H1 (cell line): ENCODE measurements around the gene AGBL1. TPM values are rescaled to one million over a fixed set of nuclear protein-coding genes. Genes with fewer than 3 reads are reported as not detected.

ENCODE experiments used
- CTCF ChIA-PET: fragments of 300-600 bp; sonication (Branson Sonifier 250); formaldehyde crosslinking; loops from one replicate; lab custom pipeline; 2021; ENCODE audit not compliant: partially characterized antibody; lab: Charles Lee
- POLR2A ChIA-PET: fragments of 300-600 bp; sonication (Branson Sonifier 250); formaldehyde crosslinking; loops from one replicate; lab custom pipeline; 2021; ENCODE audit warnings: inconsistent platforms; ENCODE audit not compliant: partially characterized antibody; lab: Charles Lee
- DNase-seq, 2 experiments: peaks; one replicate each; pipeline versions ENCODE4 v3.0.0 to v3.0.0-alpha.2; 2010 to 2022; ENCODE audit warnings: low spot score in 2 of 2, low read depth in 1 of 2, mixed read lengths in 1 of 2
- FAIRE-seq: peaks from 2 replicates; lab custom pipeline; 2011; peaks lifted over from hg19 to GRCh38; lab: Jason Lieb, UNC
- H2AFZ ChIP-seq: 2 replicates; pipeline ENCODE4 v1.8.1; 2012; ENCODE audit warnings: low read length, inconsistent platforms
- H2AK5ac ChIP-seq: 2 replicates; pipeline ENCODE4 v1.6.1; 2013; ENCODE audit warnings: low read depth, low read length
- H2BK120ac ChIP-seq: replicated peaks from 2 replicates; pipeline ENCODE3; 2013; ENCODE audit warnings: low read depth, low read length, inconsistent platforms
- H2BK12ac ChIP-seq: 2 replicates; pipeline ENCODE4 v1.6.1; 2013; ENCODE audit warnings: low read depth, low read length
- H2BK15ac ChIP-seq: 2 replicates; pipeline ENCODE4 v1.6.1; 2013; ENCODE audit warnings: low read length
- H2BK20ac ChIP-seq: 2 replicates; pipeline ENCODE4 v1.6.1; 2013; ENCODE audit warnings: low read length
- H2BK5ac ChIP-seq: 2 replicates; pipeline ENCODE4 v1.6.1; 2013; ENCODE audit warnings: low read depth, low read length
- H3K14ac ChIP-seq: 2 replicates; pipeline ENCODE4 v1.6.1; 2013; ENCODE audit warnings: inconsistent platforms; ENCODE audit not compliant: insufficient read length
- H3K18ac ChIP-seq: 2 replicates; pipeline ENCODE4 v1.6.1; 2013; ENCODE audit warnings: low read length; ENCODE audit errors: extremely low read depth
- H3K23ac ChIP-seq: 2 replicates; pipeline ENCODE4 v1.6.1; 2013; ENCODE audit warnings: inconsistent platforms; ENCODE audit not compliant: insufficient read length
- H3K23me2 ChIP-seq: 2 replicates; pipeline ENCODE4 v1.6.1; 2013; ENCODE audit warnings: low read depth, low read length
- H3K27ac ChIP-seq: 2 replicates; pipeline ENCODE4 v1.6.1; 2011; ENCODE audit warnings: low read depth, low read length, inconsistent platforms
- H3K27me3 ChIP-seq, 4 experiments: replicated peaks in 1 of 4; 1 replicate in 1 of 4; 2 replicates in 3 of 4; pipeline versions ENCODE4 v1.6.1 to v1.8.1; 2011 to 2013; ENCODE audit warnings: low read length in 3 of 4, mild to moderate bottlenecking in 3 of 4, inconsistent platforms in 2 of 4, mixed read lengths in 2 of 4, moderate library complexity in 1 of 4; ENCODE audit not compliant: control insufficient read depth in 3 of 4, insufficient read depth in 3 of 4; ENCODE audit errors: extremely low read depth in 1 of 4
- H3K36me3 ChIP-seq, 4 experiments: 2 replicates each; pipeline versions ENCODE4 v1.6.1 to v1.8.1; 2011 to 2013; ENCODE audit warnings: mild to moderate bottlenecking in 4 of 4, low read length in 3 of 4, moderate library complexity in 2 of 4, control low read depth in 1 of 4, inconsistent platforms in 1 of 4; ENCODE audit not compliant: insufficient read depth in 4 of 4, control insufficient read depth in 2 of 4
- H3K4ac ChIP-seq: replicated peaks from 2 replicates; pipeline ENCODE3; 2013; ENCODE audit warnings: low read length, low read depth, mixed read lengths, inconsistent platforms; ENCODE audit not compliant: insufficient read length
- H3K4me1 ChIP-seq, 4 experiments: replicated peaks in 1 of 4; 1 replicate in 1 of 4; 2 replicates in 3 of 4; pipeline versions ENCODE4 v1.6.1 to v1.8.1; 2011 to 2013; ENCODE audit warnings: low read length in 3 of 4, inconsistent platforms in 2 of 4, mixed read lengths in 1 of 4; ENCODE audit not compliant: insufficient read depth in 4 of 4, control insufficient read depth in 3 of 4
- H3K4me2 ChIP-seq, 2 experiments: 2 replicates each; pipeline versions ENCODE4 v1.6.1 to v1.8.1; 2011 to 2013; ENCODE audit warnings: low read depth in 2 of 2, low read length in 2 of 2, control low read depth in 1 of 2, inconsistent platforms in 1 of 2, mild to moderate bottlenecking in 1 of 2; ENCODE audit not compliant: insufficient read depth in 1 of 2
- H3K4me3 ChIP-seq, 4 experiments: fragments of 200-600, 300-600 bp in 1 of 4; sonication (generic), shearing (Covaris generic), sonication (Bioruptor Twin) in 1 of 4; 2 replicates each; pipeline versions ENCODE4 v1.5.1 to v1.8.1; 2011 to 2016; ENCODE audit warnings: low read length in 4 of 4, low read depth in 3 of 4, control low read depth in 2 of 4, inconsistent platforms in 2 of 4, mild to moderate bottlenecking in 2 of 4, mixed read lengths in 1 of 4, moderate library complexity in 1 of 4; ENCODE audit not compliant: insufficient read depth in 2 of 4; ENCODE audit errors: extremely low read depth in 1 of 4
- H3K56ac ChIP-seq: replicated peaks from 2 replicates; pipeline ENCODE3; 2013; ENCODE audit warnings: low read depth, mild to moderate bottlenecking, mixed read lengths, low read length, inconsistent platforms; ENCODE audit not compliant: insufficient read length
- H3K79me1 ChIP-seq: 2 replicates; pipeline ENCODE4 v1.6.1; 2013; ENCODE audit warnings: low read depth, low read length, control low read depth
- H3K79me2 ChIP-seq, 2 experiments: 2 replicates each; pipeline versions ENCODE4 v1.6.1 to v1.8.1; 2012 to 2013; ENCODE audit warnings: low read length in 2 of 2, mild to moderate bottlenecking in 2 of 2, inconsistent platforms in 1 of 2; ENCODE audit not compliant: insufficient read depth in 2 of 2, control insufficient read depth in 1 of 2
- H3K9ac ChIP-seq, 4 experiments: replicated peaks in 1 of 4; 1 replicate in 1 of 4; 2 replicates in 3 of 4; pipeline versions ENCODE4 v1.6.1 to v1.8.1; 2011 to 2013; ENCODE audit warnings: low read depth in 3 of 4, low read length in 3 of 4, control low read depth in 2 of 4, mild to moderate bottlenecking in 2 of 4, moderate library complexity in 2 of 4, inconsistent platforms in 1 of 4; ENCODE audit errors: extremely low read depth in 1 of 4
- H3K9me3 ChIP-seq, 2 experiments: 2 replicates each; pipeline versions ENCODE4 v1.6.1 to v1.8.1; 2012 to 2013; ENCODE audit warnings: mild to moderate bottlenecking in 2 of 2, moderate library complexity in 2 of 2, control low read depth in 1 of 2, inconsistent platforms in 1 of 2, low read depth in 1 of 2, low read length in 1 of 2, mixed read lengths in 1 of 2; ENCODE audit not compliant: insufficient read depth in 2 of 2
- H4K20me1 ChIP-seq, 2 experiments: replicated peaks in 1 of 2; 2 replicates each; pipeline versions ENCODE3 to v1.8.1; 2011 to 2013; ENCODE audit warnings: inconsistent platforms in 2 of 2, low read length in 2 of 2, mild to moderate bottlenecking in 1 of 2; ENCODE audit not compliant: insufficient read depth in 2 of 2, control insufficient read depth in 1 of 2
- H4K5ac ChIP-seq: 2 replicates; pipeline ENCODE4 v1.6.1; 2013; ENCODE audit warnings: low read length, low read depth, mixed read lengths, inconsistent platforms; ENCODE audit not compliant: insufficient read length
- H4K8ac ChIP-seq: 2 replicates; pipeline ENCODE4 v1.8.0; 2013; ENCODE audit warnings: mild to moderate bottlenecking, moderate library complexity, low read length, inconsistent platforms; ENCODE audit not compliant: insufficient read depth; ENCODE audit errors: extremely low read depth
- H4K91ac ChIP-seq: replicated peaks from 2 replicates; pipeline ENCODE3; 2013; ENCODE audit warnings: low read length, mixed read lengths, inconsistent platforms; ENCODE audit not compliant: insufficient read length
- BACH1 ChIP-seq: IDR thresholded peaks from 2 replicates; pipeline ENCODE4 v1.6.1; 2012; ENCODE audit warnings: low read length, improper control_type of control experiment
- CHD1 ChIP-seq: IDR thresholded peaks from 2 replicates; pipeline ENCODE4 v1.6.1; 2012; ENCODE audit warnings: low read depth, low read length, improper control_type of control experiment
- FOSL1 ChIP-seq: IDR thresholded peaks from 2 replicates; pipeline ENCODE4 v1.6.1; 2011; ENCODE audit warnings: mild to moderate bottlenecking, low read depth, low read length, moderate library complexity; ENCODE audit not compliant: insufficient read depth
- GTF2F1 ChIP-seq: IDR thresholded peaks from 2 replicates; pipeline ENCODE4 v1.6.1; 2012; ENCODE audit warnings: low read depth, low read length, improper control_type of control experiment, borderline replicate concordance
- SP4 ChIP-seq: IDR thresholded peaks from 2 replicates; pipeline ENCODE4 v1.6.1; 2012; ENCODE audit warnings: low read length, inconsistent platforms
- TCF12 ChIP-seq: IDR thresholded peaks from 2 replicates; pipeline ENCODE4 v1.6.1; 2011; ENCODE audit warnings: low read depth, mild to moderate bottlenecking, low read length
- WGBS, 2 experiments: shearing (Covaris generic) in 1 of 2; methylation state at CpG; one replicate each; pipeline versions ENCODE4 v1.1.6 to v1.1.7; 2013 to 2015; ENCODE audit warnings: low lambda C conversion rate in 2 of 2, mixed read lengths in 2 of 2, inconsistent platforms in 1 of 2, low coverage in 1 of 2, missing lambda C conversion rate in 1 of 2; ENCODE audit not compliant: insufficient replicate concordance in 2 of 2, insufficient coverage in 1 of 2, insufficient read length in 1 of 2; ENCODE audit errors: extremely low coverage in 1 of 2, missing lambda C conversion rate in 1 of 2; 5-methylcytosine and 5-hydroxymethylcytosine counted together
- polyA plus RNA-seq, 7 experiments: library from polyadenylated mRNA; depleted of rRNA in 3 of 7; stranded (reverse) in 5 of 7; unstranded in 2 of 7; fragments of >200 nt in 5 of 7; fragments of 200-250 nt in 2 of 7; gene quantifications; 1 replicate in 5 of 7; 2 replicates in 1 of 7; 4 replicates in 1 of 7; pipeline versions ENCODE4 v1.2.1 to v1.2.3, GENCODE V29; 2011 to 2013; ENCODE audit warnings: missing spikeins in 2 of 7, mixed read lengths in 2 of 7
- total RNA-seq: library from RNA; stranded (reverse); fragmentation: NEBNext Ultra II Directional; extraction: Animal tissue kit (Norgen Biotek cat#: 25700); gene quantifications from 2 replicates; pipeline ENCODE4 v1.2.1, GENCODE V29; 2021

Gene AGBL1
- total and polyA plus RNA-seq, 2 of the 8 experiments (the other 6 are each of a cell fraction or from before 2014, with no cell fraction given), result not detected

- no peaks in the 10 kb centered on the region for H3K36me3 ChIP-seq
- no peak for TF ChIP-seq TCF12
- no peak for TF ChIP-seq BACH1
- no peak for TF ChIP-seq GTF2F1
- TF ChIP-seq SP4, result no peak
- TF ChIP-seq FOSL1, result no peak
- no peak for TF ChIP-seq CHD1
- no peaks in the 10 kb centered on the region for H3K27me3 ChIP-seq
- no peak overlapping the region for H3K4me2 ChIP-seq
- DNase-seq, result no peak
- H3K18ac ChIP-seq, result no peak overlapping the region
- peak overlapping the region; percentile 89 for H2AFZ ChIP-seq
- ChIA-PET POLR2A (no interaction called here), CTCF (interaction anchor here (0.6 to 1.8 kb wide), 3 partner anchors 13 to 87 kb away, joined by 3 to 5 read pairs (median 3); no protein-coding TSS in a partner anchor)
- H2BK15ac ChIP-seq, result no peak overlapping the region
- H4K8ac ChIP-seq, result no peak overlapping the region
- no peak overlapping the region for H3K4ac ChIP-seq
- no peak overlapping the region for H3K14ac ChIP-seq
- H3K23me2 ChIP-seq, result no peaks in the 10 kb centered on the region; the same call in 1 of the 2 replicates
- H2BK20ac ChIP-seq, result no peak overlapping the region
- H3K79me2 ChIP-seq, result no peaks in the 10 kb centered on the region
- H3K9ac ChIP-seq, result no peak overlapping the region
- no peaks in the 10 kb centered on the region for H4K20me1 ChIP-seq
- H2BK120ac ChIP-seq, result no peak overlapping the region
- H3K56ac ChIP-seq, result no peak overlapping the region
- H2BK12ac ChIP-seq, result peak overlapping the region; percentile 62; the same call in 1 of the 2 replicates
- H3K9me3 ChIP-seq, result no peaks in the 10 kb centered on the region; a peak in 1 of 4 replicates
- no peak overlapping the region for H2BK5ac ChIP-seq
- FAIRE-seq, result no peak
- no peak overlapping the region for H4K5ac ChIP-seq
- H3K23ac ChIP-seq, result no peak overlapping the region
- no peaks in the 10 kb centered on the region for H3K79me1 ChIP-seq
- H4K91ac ChIP-seq, result no peak overlapping the region
- 91% methylated on average over 8 of the region's 8 CpGs; no CpG with 5 or more reads in 1 of the 2 experiments for WGBS, 2 experiments
- H3K4me1 ChIP-seq, result no peaks in the 10 kb centered on the region
- H3K4me3 ChIP-seq, result no peak overlapping the region
- no peak overlapping the region for H2AK5ac ChIP-seq
- no peak overlapping the region for H3K27ac ChIP-seq
Measured at GRCh38 chr15:86316216-86316615, 236.5 kb downstream of the AGBL1 start.
